Esophagus squamous epithelium (tissue), 4 donors: ENCODE data around the gene FCGR2B.

ENCODE experiments used
- POLR2A ChIP-seq, 4 donors: fragments of 450-650 bp; IDR thresholded peaks; one replicate each; pipeline ENCODE4 v1.6.1; 2017; ENCODE audit warnings: antibody characterized with exemption in 4 of 4, mild to moderate bottlenecking in 4 of 4, moderate library complexity in 3 of 4
- TF ChIP-seq, protein P1 (sequence below), 6 experiments: fragments of 450-650 bp in 4 of 6; fragments of 200-600 bp in 2 of 6; sonication (generic) in 2 of 6; IDR thresholded peaks; one replicate each; pipeline ENCODE4 v1.5.1; 2016 to 2019; ENCODE audit warnings: antibody characterized with exemption in 6 of 6, mild to moderate bottlenecking in 4 of 6, moderate library complexity in 4 of 6

DNA sequence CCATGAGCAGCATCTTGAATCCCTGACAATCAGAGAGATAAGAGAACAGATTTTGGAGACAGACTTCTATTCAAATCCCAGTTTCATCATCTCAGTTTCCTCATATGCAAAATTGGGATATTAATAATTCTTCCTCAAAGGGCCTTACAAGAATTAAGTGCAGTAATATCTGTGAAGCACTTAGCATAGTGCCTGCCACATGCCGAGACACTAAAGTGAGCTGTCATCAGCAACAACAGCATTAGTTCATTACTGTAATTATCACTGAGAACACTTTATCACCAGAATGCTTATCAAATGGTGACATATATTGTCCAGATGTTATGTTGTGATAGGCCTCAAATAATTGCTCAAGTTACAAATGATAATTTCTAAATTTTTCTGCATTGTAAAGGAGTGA, 57.5 kb downstream of the FCGR2B start:
- TF ChIP-seq, protein P1, sequence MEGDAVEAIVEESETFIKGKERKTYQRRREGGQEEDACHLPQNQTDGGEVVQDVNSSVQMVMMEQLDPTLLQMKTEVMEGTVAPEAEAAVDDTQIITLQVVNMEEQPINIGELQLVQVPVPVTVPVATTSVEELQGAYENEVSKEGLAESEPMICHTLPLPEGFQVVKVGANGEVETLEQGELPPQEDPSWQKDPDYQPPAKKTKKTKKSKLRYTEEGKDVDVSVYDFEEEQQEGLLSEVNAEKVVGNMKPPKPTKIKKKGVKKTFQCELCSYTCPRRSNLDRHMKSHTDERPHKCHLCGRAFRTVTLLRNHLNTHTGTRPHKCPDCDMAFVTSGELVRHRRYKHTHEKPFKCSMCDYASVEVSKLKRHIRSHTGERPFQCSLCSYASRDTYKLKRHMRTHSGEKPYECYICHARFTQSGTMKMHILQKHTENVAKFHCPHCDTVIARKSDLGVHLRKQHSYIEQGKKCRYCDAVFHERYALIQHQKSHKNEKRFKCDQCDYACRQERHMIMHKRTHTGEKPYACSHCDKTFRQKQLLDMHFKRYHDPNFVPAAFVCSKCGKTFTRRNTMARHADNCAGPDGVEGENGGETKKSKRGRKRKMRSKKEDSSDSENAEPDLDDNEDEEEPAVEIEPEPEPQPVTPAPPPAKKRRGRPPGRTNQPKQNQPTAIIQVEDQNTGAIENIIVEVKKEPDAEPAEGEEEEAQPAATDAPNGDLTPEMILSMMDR (IDR thresholded peaks at IDR 0.05) = no peak
- TF ChIP-seq POLR2A (IDR thresholded peaks at IDR 0.05) = no peak
